Liver (tissue), 9 donors: Measurements from ENCODE around the gene GBX2. TPM values are rescaled to one million over a fixed set of nuclear protein-coding genes. Genes with fewer than 3 reads are reported as not detected.

Experiments used
- DNase-seq: peaks from one replicate; pipeline ENCODE4 v3.0.0-alpha.2; 2017; ENCODE audit warnings: low spot score
- H3K27ac ChIP-seq, 2 donors: one replicate each; pipeline ENCODE4 v1.7.0; 2013; ENCODE audit warnings: inconsistent platforms in 2 of 2, low read length in 2 of 2, control low read depth in 1 of 2, low read depth in 1 of 2, mild to moderate bottlenecking in 1 of 2
- H3K27me3 ChIP-seq, 4 donors: one replicate each; pipeline versions ENCODE4 v1.6.1 to v1.7.0; 2013; ENCODE audit warnings: low read length in 3 of 4, inconsistent platforms in 1 of 4, mild to moderate bottlenecking in 1 of 4, moderate library complexity in 1 of 4; ENCODE audit not compliant: control insufficient read depth in 4 of 4, insufficient read depth in 4 of 4
- H3K36me3 ChIP-seq, 4 donors: one replicate each; pipeline versions ENCODE4 v1.6.1 to v1.7.0; 2013; ENCODE audit warnings: low read length in 3 of 4, mild to moderate bottlenecking in 3 of 4, low read depth in 1 of 4, moderate library complexity in 1 of 4; ENCODE audit not compliant: control insufficient read depth in 4 of 4, insufficient read depth in 3 of 4
- H3K4me1 ChIP-seq, 4 donors: one replicate each; pipeline versions ENCODE4 v1.6.1 to v1.7.0; 2013; ENCODE audit warnings: low read length in 3 of 4, mild to moderate bottlenecking in 3 of 4, moderate library complexity in 1 of 4; ENCODE audit not compliant: control insufficient read depth in 4 of 4, insufficient read depth in 4 of 4
- H3K4me3 ChIP-seq, 3 donors: one replicate each; pipeline versions ENCODE4 v1.6.1 to v1.7.0; 2013; ENCODE audit warnings: low read length in 3 of 3, control low read depth in 1 of 3, low read depth in 1 of 3, mild to moderate bottlenecking in 1 of 3
- H3K9ac ChIP-seq, 2 donors: one replicate each; pipeline ENCODE4 v1.7.0; 2013; ENCODE audit warnings: low read length in 2 of 2, mild to moderate bottlenecking in 2 of 2, moderate library complexity in 2 of 2, control low read depth in 1 of 2, low read depth in 1 of 2
- H3K9me3 ChIP-seq, 4 donors: one replicate each; pipeline versions ENCODE4 v1.6.1 to v1.7.0; 2013; ENCODE audit warnings: low read length in 3 of 4; ENCODE audit not compliant: control insufficient read depth in 4 of 4
- EGR1 ChIP-seq, 2 donors: IDR thresholded peaks; 2 replicates each; pipeline ENCODE4 v1.6.1; 2016 to 2018; ENCODE audit warnings: antibody characterized with exemption in 2 of 2, low read depth in 2 of 2
- FOXA1 ChIP-seq: IDR thresholded peaks from 2 replicates; pipeline ENCODE4 v1.6.1; 2016; ENCODE audit warnings: antibody characterized with exemption
- FOXA2 ChIP-seq: IDR thresholded peaks from 2 replicates; pipeline ENCODE4 v1.6.1; 2016; ENCODE audit warnings: antibody characterized with exemption
- HNF4A ChIP-seq, 2 donors: conservative IDR thresholded peaks; 2 replicates each; pipeline ENCODE4 v1.6.1; 2016; ENCODE audit warnings: antibody characterized with exemption in 2 of 2, mild to moderate bottlenecking in 2 of 2
- HNF4G ChIP-seq: IDR thresholded peaks from 2 replicates; pipeline ENCODE4 v1.6.1; 2016; ENCODE audit warnings: antibody characterized with exemption
- JUND ChIP-seq, 2 donors: IDR thresholded peaks; 2 replicates each; pipeline ENCODE4 v1.6.1; 2016; ENCODE audit warnings: antibody characterized with exemption in 2 of 2
- NR2F2 ChIP-seq: IDR thresholded peaks from 2 replicates; pipeline ENCODE4 v1.6.1; 2016; ENCODE audit warnings: antibody characterized with exemption
- RAD21 ChIP-seq, 2 donors: IDR thresholded peaks; 2 replicates each; pipeline ENCODE4 v1.6.1; 2016; ENCODE audit warnings: antibody characterized with exemption in 2 of 2, mild to moderate bottlenecking in 2 of 2
- RXRA ChIP-seq, 2 donors: IDR thresholded peaks; 2 replicates each; pipeline ENCODE4 v1.6.1; 2017 to 2018; ENCODE audit warnings: antibody characterized with exemption in 2 of 2, mild to moderate bottlenecking in 1 of 2
- SP1 ChIP-seq: IDR thresholded peaks from 2 replicates; pipeline ENCODE4 v1.6.1; 2018; ENCODE audit warnings: antibody characterized with exemption, mild to moderate bottlenecking
- TAF1 ChIP-seq: conservative IDR thresholded peaks from 2 replicates; pipeline ENCODE4 v1.6.1; 2016; ENCODE audit warnings: antibody characterized with exemption, mild to moderate bottlenecking
- YY1 ChIP-seq: IDR thresholded peaks from 2 replicates; pipeline ENCODE4 v1.6.1; 2016; ENCODE audit warnings: antibody characterized with exemption, mild to moderate bottlenecking
- WGBS: extraction: QIAGEN DNeasy Blood & Tissue Kit; methylation state at CpG from one replicate; pipeline ENCODE4 v1.1.7; 2013; 5-methylcytosine and 5-hydroxymethylcytosine counted together
- polyA plus RNA-seq, 2 donors: library from polyadenylated mRNA; stranded (reverse) in 1 of 2; unstranded in 1 of 2; fragments of 200-250 nt in 1 of 2; fragments of >200 nt in 1 of 2; fragmentation: Nextera tagmentation in 1 of 2; extraction: Ambion mirVana in 1 of 2; gene quantifications; one replicate each; pipeline versions ENCODE4 v1.2.1 to v1.2.3, GENCODE V29; 2013 to 2015
- total RNA-seq, 2 donors: library from RNA; depleted of rRNA; stranded (reverse); fragments of >200 nt; gene quantifications; one replicate each; pipeline ENCODE4 v1.2.3, GENCODE V29; 2014
- TF ChIP-seq, protein P1 (sequence below): IDR thresholded peaks from 2 replicates; pipeline ENCODE4 v1.6.1; 2016; ENCODE audit warnings: antibody characterized with exemption
- TF ChIP-seq, protein P2 (sequence below): IDR thresholded peaks from 2 replicates; pipeline ENCODE4 v1.6.1; 2016; ENCODE audit warnings: antibody characterized with exemption
- TF ChIP-seq, protein P3 (sequence below): IDR thresholded peaks from 2 replicates; pipeline ENCODE4 v1.6.1; 2016; ENCODE audit warnings: antibody characterized with exemption, mild to moderate bottlenecking
- TF ChIP-seq, protein P4 (sequence below): fragments of 150-350 bp; IDR thresholded peaks from 2 replicates; pipeline ENCODE4 v1.5.1; 2017; ENCODE audit warnings: improper control_type of control experiment, low read depth, low read length; ENCODE audit not compliant: missing input control
- donor health status: healthy.
- donor health status: healthy.
- donor health status: healthy.
- donor health status: healthy.
- donor health status: healthy.

The GBX2 gene
- total and polyA plus RNA-seq, 4 donors, result not detected

DNA sequence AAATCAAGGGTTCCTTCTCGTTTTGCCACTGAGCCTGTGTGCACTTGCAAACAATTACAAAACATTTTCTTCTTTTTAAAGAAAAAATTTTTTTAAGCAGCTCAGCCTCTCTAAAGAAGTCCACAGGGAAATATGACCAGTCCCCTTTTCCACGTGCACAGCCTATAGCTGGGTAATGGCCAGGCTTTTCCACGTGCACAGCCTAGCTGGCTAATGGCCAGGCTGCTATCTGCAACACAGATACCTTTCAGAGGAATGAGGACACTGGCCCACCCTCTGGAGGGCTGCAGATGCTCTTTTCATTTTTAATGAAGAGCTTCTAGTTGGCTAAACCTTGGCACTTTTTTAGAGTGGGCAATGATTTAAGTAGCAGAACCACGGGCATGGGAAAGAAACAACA lies 49.7 kb upstream of the GBX2 start:
- Histone ChIP-seq H3K4me1 (no peaks in the 10 kb centered on the region), H3K36me3 (no peaks in the 10 kb centered on the region), H3K27ac (no peak overlapping the region), H3K9me3 (peaks cover 0 to 1% (median 0%) of the 10 kb centered on the region in 4 donors), H3K27me3 (peaks cover 0 to 20% (median 5%) of the 10 kb centered on the region in 4 donors), H3K9ac (no peak overlapping the region), H3K4me3 (no peak overlapping the region)
- TF ChIP-seq FOXA2, result no peak
- no peak for TF ChIP-seq HNF4A (conservative IDR thresholded peaks at IDR 0.05)
- TF ChIP-seq FOXA1, result no peak
- TF ChIP-seq RXRA (IDR thresholded peaks at IDR 0.05), result no peak
- no peak for TF ChIP-seq HNF4G
- no peak for TF ChIP-seq EGR1 (IDR thresholded peaks at IDR 0.05; ENCODE audit: low read depth in 2 of 2)
- TF ChIP-seq RAD21 (IDR thresholded peaks at IDR 0.05), result no peak
- no peak for TF ChIP-seq SP1
- no peak for TF ChIP-seq JUND (IDR thresholded peaks at IDR 0.05)
- no peak for TF ChIP-seq YY1
- TF ChIP-seq, protein P1, sequence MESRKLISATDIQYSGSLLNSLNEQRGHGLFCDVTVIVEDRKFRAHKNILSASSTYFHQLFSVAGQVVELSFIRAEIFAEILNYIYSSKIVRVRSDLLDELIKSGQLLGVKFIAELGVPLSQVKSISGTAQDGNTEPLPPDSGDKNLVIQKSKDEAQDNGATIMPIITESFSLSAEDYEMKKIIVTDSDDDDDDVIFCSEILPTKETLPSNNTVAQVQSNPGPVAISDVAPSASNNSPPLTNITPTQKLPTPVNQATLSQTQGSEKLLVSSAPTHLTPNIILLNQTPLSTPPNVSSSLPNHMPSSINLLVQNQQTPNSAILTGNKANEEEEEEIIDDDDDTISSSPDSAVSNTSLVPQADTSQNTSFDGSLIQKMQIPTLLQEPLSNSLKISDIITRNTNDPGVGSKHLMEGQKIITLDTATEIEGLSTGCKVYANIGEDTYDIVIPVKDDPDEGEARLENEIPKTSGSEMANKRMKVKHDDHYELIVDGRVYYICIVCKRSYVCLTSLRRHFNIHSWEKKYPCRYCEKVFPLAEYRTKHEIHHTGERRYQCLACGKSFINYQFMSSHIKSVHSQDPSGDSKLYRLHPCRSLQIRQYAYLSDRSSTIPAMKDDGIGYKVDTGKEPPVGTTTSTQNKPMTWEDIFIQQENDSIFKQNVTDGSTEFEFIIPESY, result no peak
- TF ChIP-seq, protein P2, sequence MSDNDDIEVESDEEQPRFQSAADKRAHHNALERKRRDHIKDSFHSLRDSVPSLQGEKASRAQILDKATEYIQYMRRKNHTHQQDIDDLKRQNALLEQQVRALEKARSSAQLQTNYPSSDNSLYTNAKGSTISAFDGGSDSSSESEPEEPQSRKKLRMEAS, result no peak
- no peak for DNase-seq
- WGBS, result 51% methylated on average over 4 of the region's 4 CpGs

DNA sequence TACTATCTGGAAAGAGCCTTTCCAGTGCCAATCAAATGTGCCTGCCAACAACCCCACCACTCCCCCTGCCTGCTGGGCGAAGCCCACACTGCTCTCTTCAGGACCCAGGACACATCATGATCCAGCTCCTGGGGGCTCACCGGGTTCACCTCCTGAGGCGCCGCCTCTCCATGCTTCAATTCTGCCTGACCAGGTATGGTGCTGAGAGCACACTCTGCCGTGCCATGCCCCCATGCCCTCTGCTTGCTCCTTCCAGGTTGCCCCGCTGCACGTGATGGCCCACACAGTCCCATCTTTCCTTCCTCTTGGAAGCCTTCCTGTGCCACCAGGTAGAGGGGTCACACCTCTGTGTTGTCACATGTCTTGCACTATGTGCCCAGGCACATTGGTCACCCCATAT lies 48.5 kb upstream of the GBX2 start:
- no peak for DNase-seq
- no peaks in the 10 kb centered on the region for H3K9me3 ChIP-seq
- no peak overlapping the region for H3K4me3 ChIP-seq
- WGBS, result 88% methylated on average over 7 of the region's 7 CpGs
- no peaks in the 10 kb centered on the region for H3K36me3 ChIP-seq
- H3K27ac ChIP-seq, result no peak overlapping the region
- peaks cover 0 to 20% (median 5%) of the 10 kb centered on the region in 4 donors for H3K27me3 ChIP-seq
- H3K9ac ChIP-seq, result no peak overlapping the region
- no peaks in the 10 kb centered on the region for H3K4me1 ChIP-seq
- TF ChIP-seq, protein P3, sequence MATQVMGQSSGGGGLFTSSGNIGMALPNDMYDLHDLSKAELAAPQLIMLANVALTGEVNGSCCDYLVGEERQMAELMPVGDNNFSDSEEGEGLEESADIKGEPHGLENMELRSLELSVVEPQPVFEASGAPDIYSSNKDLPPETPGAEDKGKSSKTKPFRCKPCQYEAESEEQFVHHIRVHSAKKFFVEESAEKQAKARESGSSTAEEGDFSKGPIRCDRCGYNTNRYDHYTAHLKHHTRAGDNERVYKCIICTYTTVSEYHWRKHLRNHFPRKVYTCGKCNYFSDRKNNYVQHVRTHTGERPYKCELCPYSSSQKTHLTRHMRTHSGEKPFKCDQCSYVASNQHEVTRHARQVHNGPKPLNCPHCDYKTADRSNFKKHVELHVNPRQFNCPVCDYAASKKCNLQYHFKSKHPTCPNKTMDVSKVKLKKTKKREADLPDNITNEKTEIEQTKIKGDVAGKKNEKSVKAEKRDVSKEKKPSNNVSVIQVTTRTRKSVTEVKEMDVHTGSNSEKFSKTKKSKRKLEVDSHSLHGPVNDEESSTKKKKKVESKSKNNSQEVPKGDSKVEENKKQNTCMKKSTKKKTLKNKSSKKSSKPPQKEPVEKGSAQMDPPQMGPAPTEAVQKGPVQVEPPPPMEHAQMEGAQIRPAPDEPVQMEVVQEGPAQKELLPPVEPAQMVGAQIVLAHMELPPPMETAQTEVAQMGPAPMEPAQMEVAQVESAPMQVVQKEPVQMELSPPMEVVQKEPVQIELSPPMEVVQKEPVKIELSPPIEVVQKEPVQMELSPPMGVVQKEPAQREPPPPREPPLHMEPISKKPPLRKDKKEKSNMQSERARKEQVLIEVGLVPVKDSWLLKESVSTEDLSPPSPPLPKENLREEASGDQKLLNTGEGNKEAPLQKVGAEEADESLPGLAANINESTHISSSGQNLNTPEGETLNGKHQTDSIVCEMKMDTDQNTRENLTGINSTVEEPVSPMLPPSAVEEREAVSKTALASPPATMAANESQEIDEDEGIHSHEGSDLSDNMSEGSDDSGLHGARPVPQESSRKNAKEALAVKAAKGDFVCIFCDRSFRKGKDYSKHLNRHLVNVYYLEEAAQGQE, result no peak
- no peak for TF ChIP-seq HNF4A (conservative IDR thresholded peaks at IDR 0.05)

DNA sequence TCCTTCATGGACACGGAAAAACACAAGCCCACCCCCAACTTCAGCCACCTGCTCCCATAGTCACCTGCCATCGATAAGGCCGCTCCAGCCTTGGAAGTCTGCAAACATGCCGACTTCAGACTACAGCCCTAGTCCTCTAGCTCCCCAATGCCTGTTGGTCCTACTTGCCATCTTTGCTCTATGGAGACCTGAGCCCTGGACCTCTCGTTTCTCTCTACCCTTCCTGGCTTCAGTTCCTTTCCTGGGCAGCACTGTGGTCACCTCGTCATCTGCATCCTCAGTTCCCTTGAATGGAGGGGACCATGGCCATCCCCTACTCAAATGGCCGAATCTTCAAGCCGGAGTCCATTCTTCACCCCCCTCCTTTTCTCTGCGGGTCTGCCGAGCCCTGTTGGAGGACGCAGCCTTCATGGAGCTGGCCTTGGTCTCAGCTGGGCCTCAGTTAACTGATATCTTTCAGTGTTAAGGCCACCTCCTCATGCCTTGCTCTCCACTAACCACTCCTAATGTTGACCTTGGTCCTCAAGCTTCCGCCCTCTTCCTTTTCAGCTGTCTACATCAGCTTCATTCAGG lies 47.7 kb upstream of the GBX2 start:
- Histone ChIP-seq H3K9me3 (no peaks in the 10 kb centered on the region), H3K4me1 (no peaks in the 10 kb centered on the region), H3K9ac (no peak overlapping the region), H3K27ac (no peak overlapping the region), H3K36me3 (no peaks in the 10 kb centered on the region), H3K27me3 (peaks cover 0 to 20% (median 7%) of the 10 kb centered on the region in 4 donors), H3K4me3 (no peak overlapping the region)
- DNase-seq, result no peak
- WGBS, result 83% methylated on average over 12 of the region's 12 CpGs
- TF ChIP-seq SP1 (no peak), RAD21 (IDR thresholded peaks at IDR 0.05) (no peak), FOXA2 (no peak), JUND (IDR thresholded peaks at IDR 0.05) (no peak), HNF4G (no peak), FOXA1 (no peak), YY1 (no peak), TAF1 (no peak), RXRA (IDR thresholded peaks at IDR 0.05) (no peak), NR2F2 (no peak), EGR1 (IDR thresholded peaks at IDR 0.05; ENCODE audit: low read depth in 2 of 2) (no peak)
- TF ChIP-seq, protein P2, result no peak
- TF ChIP-seq, protein P4, sequence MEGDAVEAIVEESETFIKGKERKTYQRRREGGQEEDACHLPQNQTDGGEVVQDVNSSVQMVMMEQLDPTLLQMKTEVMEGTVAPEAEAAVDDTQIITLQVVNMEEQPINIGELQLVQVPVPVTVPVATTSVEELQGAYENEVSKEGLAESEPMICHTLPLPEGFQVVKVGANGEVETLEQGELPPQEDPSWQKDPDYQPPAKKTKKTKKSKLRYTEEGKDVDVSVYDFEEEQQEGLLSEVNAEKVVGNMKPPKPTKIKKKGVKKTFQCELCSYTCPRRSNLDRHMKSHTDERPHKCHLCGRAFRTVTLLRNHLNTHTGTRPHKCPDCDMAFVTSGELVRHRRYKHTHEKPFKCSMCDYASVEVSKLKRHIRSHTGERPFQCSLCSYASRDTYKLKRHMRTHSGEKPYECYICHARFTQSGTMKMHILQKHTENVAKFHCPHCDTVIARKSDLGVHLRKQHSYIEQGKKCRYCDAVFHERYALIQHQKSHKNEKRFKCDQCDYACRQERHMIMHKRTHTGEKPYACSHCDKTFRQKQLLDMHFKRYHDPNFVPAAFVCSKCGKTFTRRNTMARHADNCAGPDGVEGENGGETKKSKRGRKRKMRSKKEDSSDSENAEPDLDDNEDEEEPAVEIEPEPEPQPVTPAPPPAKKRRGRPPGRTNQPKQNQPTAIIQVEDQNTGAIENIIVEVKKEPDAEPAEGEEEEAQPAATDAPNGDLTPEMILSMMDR, result no peak
